Measurements from ENCODE around the gene CLIP4.
"Not testable (repeated sequence)": the region's sequence is repeated elsewhere in the genome, so short reads cannot be mapped to it uniquely, and the experiment has no call there.

The CLIP4 gene, protein sequence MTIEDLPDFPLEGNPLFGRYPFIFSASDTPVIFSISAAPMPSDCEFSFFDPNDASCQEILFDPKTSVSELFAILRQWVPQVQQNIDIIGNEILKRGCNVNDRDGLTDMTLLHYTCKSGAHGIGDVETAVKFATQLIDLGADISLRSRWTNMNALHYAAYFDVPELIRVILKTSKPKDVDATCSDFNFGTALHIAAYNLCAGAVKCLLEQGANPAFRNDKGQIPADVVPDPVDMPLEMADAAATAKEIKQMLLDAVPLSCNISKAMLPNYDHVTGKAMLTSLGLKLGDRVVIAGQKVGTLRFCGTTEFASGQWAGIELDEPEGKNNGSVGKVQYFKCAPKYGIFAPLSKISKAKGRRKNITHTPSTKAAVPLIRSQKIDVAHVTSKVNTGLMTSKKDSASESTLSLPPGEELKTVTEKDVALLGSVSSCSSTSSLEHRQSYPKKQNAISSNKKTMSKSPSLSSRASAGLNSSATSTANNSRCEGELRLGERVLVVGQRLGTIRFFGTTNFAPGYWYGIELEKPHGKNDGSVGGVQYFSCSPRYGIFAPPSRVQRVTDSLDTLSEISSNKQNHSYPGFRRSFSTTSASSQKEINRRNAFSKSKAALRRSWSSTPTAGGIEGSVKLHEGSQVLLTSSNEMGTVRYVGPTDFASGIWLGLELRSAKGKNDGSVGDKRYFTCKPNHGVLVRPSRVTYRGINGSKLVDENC

DNA sequence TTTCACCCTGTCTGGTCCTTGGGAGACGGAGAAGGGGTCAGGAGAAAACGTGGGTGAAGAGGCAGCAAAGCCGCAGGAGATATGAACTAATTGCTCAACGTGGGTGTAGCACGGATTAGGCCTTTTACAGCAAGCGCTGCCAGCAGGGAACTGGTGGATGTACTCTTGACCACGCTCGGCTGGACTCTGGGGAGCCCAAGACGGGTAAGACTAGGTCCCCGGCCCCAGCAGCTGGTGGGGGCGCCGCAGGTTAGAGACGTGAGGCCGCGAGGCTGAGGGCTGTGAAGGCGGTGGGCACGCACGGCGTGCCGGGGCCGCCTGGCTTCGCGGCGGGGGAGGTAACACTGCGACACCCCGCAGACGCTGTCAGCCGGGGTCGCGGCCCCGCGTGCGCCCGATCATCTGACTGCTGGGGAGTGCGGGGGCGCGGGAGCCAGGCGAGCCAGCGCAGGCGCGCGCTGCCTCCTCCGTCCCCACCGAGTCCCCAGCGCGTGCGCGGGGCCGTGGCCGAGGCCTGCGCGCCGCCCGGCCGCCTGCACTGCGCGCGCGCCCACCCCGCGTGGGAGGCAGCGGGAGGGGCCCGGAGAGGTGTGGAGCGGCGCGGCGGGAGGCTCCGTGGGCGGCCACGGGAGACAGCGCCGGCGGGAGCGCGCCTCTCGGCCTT is at the start of gene CLIP4:
CLIP4 (plus strand) TSS at position 470 of the 664 bp plus-strand sequence. CDS start 5,974 bp downstream, outside the sequence.
- DNase-seq: no peak

DNA sequence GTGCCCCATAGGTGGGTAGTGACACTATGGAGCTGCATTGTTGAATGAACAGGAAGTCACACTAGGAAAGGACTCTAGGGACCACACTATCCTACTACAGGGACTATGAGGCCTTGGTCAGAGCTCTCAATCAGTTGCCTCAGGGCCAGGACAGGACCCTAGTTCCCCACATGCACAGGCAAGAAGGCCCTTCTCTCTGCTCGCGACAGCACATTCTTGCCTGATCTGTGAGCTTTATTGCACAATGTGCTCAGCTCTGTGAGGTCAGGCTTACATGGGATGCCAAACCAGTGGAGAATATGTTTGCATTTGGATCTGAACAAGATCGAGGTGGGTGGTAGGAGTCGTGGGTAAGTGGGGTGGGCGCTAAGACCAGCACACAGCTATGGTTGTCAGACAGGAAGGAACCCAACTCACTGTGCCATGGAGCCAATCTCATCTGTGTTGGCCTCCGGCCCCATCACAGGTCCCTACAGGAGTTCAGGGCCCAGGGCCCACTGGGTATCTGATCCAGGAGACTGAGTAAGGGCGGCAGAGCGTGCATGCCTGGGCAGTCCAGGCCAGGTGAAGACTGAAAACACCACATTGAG is 48.8 kb upstream of the CLIP4 start:
- DNase-seq: no peak

DNA sequence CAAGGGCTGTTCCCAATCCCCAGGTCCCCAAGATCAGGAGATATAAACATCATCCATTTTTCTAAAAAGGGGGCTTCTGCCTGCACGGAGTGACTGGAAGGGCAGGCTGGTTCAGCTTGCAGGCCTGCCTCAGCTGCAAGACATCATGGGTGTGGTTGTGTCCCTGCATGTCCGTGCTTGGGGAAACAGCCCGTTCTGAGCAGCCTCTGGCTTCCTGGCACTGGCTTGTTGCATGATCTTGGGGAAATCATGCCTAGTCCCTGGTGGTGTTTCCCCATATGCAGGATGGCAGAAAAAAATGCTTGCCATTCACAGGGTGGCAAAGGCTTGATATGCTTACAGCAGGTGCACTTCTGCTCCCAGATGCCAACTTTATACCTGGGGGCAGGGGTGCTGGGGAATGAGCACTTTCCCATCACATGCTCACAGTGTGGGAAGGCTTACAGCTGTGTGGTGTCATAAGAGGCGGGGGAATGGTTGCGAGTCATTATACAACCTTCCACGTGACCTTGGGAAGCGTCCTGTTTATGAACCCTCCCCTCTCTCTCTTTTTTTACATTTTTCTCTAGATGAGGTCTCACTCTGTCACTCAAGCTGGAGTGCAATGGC is 48.1 kb upstream of the CLIP4 start:
- DNase-seq: no peak

DNA sequence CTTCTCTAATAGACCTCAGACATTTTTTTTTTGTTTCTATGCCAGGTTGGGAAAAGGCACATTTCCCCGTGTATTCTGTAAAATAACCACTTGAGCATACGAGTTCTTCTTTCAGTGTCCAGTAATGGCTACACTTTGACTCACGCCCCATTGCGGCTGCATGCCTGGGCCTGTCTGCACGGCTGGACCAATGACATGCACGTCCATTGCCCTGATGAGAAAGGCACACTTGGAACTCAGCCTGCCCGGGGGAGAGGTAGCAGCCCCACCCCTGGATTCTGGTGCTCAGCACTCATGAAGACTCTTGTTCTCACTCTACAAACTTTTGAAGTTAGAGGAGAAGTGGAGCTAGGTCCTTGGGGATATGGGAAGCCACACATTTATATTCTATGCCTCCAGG is 46.7 kb upstream of the CLIP4 start:
- DNase-seq: no peak

DNA sequence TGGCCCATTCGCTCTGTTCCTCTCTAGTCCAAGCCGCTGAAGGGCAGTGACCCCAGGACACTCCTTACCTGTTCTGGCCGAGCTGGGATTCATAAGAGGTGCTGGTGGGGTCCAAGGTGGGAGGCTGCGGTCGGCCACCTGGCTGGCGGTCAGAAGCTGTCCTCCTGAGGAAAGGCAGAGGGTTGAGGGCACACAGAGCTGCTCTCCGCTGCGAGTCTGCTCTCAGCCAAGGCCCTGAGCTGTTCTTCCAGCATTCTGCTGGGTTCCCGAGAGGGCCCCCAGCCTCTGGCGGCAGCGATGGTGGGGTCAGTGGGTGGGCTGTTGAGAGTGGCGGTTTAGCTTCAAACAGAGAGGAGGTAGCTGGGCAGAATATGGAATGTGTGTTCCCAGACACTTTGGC is 44.7 kb upstream of the CLIP4 start:
- DNase-seq: no peak

DNA sequence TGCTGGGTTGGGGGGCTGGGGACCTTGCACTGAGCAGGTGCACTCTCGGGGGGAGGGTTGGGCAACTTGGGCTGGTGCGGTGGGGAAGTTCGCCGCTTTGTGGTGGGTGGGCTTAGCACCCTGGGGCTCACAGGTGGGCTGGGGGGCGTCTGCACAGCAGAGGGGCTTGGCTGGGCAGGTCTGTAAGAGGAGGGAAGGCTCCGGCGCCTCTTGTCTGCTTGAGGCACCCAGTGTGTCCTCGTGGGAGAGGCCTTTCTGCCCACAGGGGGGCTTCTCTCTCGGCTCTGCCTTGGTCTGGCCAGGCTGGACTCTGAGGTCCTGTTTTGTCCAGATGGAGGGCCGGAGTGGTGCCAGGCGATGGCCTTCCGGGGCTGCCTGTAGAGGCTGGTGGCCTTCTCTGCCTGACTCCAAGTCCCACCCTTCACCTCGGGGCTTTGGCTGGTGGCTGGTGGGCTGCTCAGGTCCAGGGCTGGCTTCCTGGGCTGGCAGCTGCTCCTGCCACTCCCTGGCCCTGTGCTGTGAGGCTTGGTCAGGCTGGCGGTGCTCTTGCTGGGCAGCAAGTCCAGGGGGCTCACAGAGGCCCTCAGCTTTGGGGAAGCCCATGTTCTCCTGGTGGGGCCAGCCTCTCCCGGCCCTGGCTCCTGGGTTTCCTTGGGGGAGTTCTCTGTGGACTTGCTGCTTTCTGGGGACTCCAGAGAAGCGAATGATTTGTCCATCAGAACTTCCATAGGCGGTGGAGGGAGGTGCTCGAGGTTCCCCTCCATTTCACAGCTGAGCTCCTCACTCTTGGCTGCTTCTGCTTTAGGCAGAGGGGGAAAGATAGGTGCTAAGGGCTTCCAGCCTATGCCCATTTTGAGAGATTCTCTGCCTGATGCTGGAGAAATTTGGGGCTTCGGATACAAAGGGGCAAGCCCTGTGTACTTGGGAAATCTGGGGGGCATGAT is 43.9 kb upstream of the CLIP4 start:
- no peak for DNase-seq

DNA sequence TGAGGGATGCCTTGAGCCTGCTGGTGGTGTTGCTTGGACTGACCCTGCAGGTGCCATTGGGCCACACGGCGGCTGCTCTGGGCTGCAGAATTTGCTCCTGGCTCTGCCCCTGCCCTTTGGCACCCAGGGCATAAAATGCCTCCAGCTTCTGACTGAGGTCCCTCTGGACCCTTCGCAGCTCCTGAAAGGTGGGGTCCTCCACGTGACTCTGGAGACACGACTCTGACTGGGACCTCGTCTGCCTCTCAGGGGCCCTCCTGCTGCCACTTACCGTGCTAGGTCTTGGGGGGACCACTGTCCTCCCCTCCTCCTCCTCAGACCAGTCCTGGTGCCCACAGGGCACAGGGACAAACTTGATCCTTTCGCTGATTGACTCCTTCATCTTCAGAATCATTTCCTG is 43.0 kb upstream of the CLIP4 start:
- no peak for DNase-seq

DNA sequence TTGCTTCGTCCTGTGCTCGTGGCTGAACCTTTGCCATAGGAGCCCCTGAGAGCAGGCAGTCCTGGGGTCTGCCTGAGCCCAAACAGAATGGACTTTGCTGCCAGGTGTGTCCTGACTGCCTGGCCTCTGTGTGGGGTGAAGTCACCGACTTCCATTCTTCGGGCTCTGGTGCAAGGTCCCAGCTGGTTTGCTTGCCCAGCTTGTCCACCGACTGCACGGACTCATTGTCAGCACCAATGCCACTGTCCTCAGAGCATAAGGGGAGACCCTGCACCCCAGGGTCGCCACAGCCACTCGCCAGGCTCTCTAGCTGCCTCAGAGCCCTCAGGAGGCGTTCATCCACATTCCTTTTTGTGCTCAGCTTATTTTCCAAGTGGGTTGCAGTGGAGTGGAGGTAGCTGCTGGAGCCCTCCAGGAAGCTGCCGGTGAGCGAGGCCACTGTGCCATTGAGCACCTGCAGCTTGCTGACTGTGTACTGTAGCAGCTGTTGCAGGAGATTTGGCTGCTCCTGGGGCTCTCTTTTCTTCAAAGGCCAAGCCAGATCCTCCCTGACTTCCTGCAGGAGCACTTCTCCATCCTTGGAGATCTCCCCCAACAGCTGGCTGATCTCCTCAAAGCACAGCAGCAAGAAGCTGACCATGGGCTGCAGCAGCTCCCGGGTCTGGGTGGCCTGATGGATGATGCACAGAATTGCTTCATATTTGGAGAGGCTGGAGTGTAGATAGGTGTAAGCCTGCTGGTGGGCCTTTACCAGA is 42.1 kb upstream of the CLIP4 start:
- DNase-seq: no peak

DNA sequence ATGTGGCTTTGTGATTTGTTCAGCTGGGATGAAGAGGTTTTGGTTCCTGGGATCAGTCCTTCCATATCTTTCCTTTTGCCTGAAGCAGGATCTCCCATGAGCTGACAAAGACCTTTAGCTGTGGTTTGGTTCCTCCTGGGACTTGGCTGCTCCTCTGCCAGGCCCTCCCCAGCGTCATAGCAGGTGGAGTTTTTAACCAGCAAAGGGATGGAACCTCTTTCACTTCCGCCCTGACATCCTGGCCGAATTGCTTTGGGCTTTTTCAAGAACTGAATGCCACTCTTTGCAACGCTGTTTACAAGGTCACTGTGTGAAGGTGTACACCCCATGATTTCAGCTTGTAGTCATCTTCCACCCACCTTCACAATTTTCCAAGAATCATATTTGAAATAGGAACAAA is 41.3 kb upstream of the CLIP4 start:
- DNase-seq: no peak

DNA sequence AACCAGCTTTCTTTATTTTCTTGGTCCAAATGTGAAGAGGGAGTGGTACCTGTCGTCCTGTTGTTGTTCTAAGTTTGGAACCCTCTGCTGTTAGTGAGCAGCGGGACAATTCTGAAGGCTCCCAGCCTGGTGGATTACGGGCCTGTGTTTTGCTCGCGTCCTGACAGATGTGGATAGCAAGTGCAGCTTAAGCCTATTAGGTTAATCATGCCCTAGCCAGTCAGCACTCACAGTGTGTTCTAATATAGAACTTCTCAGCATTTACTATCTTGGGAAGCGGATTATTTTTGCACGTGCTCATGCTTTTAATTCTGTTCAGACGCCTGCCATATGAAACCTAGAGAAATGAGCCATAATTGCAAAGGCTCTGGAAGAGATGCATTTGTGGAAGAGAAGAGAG is 40.8 kb upstream of the CLIP4 start, which contains the start of gene PCARE:
PCARE (minus strand) TSS at position 113 of the 400 bp plus-strand sequence. CDS start 262 bp downstream, outside the sequence.
- DNase-seq: no peak

DNA sequence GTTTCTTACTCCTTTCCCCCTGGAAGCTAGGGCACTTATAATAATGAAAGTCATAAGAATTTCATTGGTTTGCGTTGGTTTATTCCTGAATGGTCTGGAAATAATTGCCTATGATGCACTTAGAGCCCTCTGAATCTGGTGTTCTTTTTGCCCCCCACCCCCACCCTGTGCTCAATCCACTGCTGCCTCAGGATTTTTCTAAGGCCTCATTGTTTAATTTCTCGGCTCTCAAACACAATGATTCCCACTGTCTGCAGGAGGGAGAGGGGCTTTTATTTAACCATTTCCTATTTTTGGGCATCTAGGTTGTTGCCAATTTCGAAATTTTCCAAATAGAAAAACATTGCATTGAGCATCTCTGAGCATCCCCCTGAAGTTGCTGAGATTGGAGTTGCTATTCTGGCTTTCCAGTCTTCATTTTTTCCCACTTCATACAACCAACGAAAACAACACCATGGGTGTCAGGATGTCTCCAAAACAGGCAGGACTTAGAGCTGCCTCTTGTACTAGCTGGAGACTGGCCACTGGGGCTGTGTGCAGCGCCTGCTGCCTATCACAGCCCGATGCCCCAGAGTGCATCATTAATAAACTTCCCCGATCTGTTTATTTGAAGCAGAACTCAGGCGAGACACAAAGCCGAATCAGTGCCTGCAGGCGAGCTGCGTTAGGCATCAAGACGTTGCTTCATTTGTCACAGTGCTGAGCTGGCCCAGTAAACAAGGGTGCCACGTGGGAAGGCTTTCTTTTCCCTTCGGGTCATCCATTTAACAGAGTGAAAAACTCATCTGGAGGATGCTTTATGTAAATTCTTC is 39.1 kb upstream of the CLIP4 start:
- DNase-seq: no peak

DNA sequence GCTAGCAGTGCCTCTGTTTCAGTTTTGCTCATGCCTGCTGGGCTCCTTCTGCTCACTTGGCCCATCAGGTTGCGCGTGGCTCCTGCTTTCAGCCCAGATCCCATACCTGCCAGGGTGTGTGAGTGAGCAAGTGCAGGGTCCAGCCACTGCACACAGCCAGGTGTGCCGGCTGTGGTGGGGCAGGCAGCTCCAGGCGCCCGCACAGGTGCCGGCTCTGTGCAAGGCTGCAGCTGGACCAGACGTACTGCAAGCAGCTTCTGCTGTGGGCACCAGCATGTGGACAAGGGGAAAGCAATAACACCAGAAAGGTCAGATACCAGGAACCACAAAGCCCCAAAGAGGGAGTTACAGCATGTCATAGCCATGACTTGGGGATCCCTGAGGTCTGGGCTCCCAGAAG is 35.3 kb upstream of the CLIP4 start:
- DNase-seq: no peak

DNA sequence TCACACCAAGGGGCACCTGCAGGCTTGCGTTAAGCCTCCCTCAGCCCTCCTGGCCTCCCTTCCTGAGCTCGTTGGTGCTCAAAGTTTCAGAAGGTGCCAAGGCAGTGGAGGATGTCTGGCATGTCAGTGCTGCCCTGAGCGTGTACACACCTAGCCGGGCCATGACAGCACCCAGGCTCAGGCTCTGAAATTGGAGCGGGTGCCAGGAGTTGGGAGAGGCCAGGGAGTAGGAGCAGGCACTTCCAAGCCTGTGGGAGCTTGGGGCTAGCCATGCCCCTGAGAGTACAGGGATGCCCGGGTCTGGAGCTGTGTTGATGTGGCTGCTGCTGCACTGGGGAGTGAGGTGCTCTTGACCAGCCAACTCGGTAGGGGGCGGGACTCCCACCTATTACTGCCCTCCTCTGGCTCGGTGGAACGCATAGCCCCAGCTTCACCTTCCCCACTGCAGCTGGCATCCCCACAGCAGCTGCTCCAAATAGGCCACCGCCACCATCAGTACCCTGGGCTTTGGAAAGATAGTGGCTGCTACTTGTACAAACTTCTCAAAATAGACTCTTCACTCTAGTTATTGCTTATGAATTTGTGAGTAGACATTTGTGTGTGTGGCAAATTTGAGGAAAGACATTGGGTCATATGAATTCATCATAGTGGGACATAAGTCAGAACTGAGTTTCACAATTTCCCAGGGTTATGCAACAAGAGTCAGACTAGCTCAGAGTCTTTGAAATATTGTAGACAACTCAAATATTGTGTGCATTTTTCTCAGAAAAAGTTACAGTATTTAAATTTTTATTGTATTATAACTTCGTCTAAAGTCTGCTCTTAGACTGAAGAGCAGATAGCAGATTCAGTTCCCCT is 34.1 kb upstream of the CLIP4 start:
- no peak for DNase-seq

DNA sequence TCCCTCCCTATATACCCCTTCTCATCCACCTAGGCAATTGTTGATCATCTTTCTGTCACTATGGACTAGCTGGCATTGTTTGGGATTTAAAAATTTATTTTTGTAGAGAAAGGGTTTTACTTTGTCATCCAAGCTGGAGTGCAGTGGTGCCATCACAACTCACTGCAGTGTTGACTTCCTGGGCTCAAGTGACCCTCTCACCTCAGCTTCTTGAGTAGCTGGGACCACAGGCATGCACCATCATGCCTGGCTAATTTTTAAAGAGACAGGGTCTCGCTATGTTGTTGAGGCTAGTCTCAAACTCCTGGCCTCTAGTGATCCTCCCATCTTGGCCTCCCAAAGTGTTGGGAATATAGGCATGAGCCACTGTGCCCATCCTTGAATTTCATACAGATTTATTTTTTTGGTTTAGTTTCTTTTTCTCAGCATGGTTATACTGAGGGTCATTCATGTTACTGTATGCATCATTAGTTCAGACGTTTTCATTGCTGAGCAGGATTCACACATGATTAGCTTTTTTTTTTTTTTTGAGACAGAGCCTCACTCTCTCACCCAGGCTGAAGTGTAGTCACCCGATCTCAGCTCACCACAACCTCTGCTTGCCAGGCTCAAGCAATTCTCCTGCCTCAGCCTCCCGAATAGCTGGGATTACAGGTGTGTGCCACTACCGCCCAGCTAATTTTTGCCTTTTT is 32.3 kb upstream of the CLIP4 start:
- DNase-seq: no peak

DNA sequence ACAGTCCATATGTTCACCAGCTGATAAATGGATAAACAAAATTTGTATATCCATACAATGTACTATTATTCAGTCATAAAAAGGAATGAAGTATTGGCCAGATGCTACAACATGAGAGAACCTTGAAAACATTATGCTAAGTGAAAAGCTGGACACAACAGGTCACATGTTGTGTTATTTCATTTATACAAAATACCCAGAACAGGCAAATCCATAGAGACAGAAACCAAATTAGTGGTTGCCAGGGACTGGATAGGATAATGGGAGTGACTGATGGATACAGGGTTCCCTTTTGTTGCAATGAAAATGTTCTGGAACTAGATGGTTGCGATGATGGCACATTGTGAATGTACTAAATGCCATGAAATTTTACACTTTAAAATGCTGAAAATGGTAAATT is 30.7 kb upstream of the CLIP4 start:
- no peak for DNase-seq

DNA sequence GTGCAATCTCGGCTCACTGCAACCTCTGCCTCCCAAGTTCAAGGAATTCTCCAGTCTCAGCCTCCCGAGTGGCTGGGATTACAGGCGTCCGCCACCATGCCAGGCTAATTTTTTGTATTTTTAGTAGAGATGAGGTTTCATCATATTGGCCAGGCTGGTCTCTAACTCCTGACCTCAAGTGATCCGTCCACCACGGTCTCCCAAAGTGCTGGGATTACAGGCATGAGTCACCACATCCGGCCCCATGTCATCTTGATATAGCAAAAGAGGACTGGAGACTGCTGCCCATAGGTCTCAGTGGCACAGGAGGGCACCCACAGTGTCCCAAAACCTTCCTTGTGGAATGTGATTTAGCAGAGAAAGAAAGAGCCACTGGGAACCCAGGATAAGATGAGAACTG is 24.9 kb upstream of the CLIP4 start:
- not testable (repeated sequence) for DNase-seq

DNA sequence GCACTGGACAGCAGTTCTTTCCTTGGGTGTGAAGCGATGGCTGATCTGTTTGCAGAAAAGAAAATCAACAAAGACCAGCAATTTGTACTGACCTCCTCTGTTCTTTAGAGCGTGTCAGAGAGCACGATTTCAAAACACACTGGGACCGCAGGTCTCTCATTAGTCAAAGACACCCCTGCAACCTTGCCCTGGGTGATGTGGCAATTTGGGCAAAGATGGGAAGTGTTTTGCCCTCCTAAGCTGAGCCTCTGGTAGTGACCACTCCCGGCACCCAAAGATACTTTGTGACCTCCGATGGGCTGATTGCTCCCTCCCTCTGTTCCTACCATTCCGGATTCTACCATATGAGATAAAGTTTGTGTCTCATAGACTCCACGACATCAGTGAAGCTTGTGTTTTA is 18.2 kb upstream of the CLIP4 start:
- no peak for DNase-seq

DNA sequence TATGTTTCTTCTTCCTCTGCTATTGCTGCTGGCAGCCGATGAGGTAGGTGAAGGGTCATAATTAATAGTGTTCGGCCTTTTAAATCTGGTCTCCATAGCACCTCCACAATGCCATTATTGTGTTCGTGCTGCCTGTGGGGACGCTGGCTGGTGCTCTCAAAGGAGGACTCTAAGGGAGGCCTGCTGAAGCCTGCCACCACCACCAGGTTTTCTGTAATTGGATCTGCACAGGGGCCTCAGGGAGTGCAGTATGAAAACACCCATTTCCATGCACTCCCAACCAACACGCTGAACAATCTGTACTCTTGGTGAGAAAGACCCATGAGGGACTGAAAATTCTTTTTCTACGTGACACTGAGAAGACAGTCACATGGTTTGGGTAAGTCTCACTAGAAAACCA is 17.6 kb upstream of the CLIP4 start:
- no peak for DNase-seq

All from NCI-H510A (cell line).